B cell (primary cell): ENCODE data around the gene ZNF79. TPM values are rescaled to one million over a fixed set of nuclear protein-coding genes. Genes with fewer than 3 reads are reported as not detected.

ENCODE experiments used
- ATAC-seq: fragments of 200-7000 bp; cut with Tn5 transposase; one replicate; pipeline ENCODE4 v1.10.0; 2021; ENCODE audit warnings: low read depth, mild to moderate bottlenecking, moderate number of reproducible peaks, moderate library complexity
- CTCF ChIA-PET: fragments of 350-600 bp; sonication (Branson Sonifier 250); formaldehyde crosslinking; loops from one replicate; lab custom pipeline; 2021; ENCODE audit warnings: antibody characterized with exemption, inconsistent platforms; lab: Charles Lee
- POLR2A ChIA-PET: fragments of 350-600 bp; sonication (Branson Sonifier 250); formaldehyde crosslinking; loops from one replicate; lab custom pipeline; 2021; ENCODE audit warnings: antibody characterized with exemption; lab: Charles Lee
- DNase-seq: peaks from one replicate; pipeline ENCODE4 v3.0.0; 2013
- H2AFZ ChIP-seq: 2 replicates; pipeline ENCODE4 v1.6.1; 2012; ENCODE audit warnings: mild to moderate bottlenecking, low read depth, low read length; ENCODE audit not compliant: insufficient read depth, poor library complexity, severe bottlenecking
- H3K27ac ChIP-seq, 2 donors: 1 replicate in 1 of 2; 2 replicates in 1 of 2; pipeline ENCODE4 v1.5.1; 2012 to 2013; ENCODE audit warnings: low read length in 2 of 2, mild to moderate bottlenecking in 2 of 2, moderate library complexity in 1 of 2
- H3K27me3 ChIP-seq, 4 experiments: fragments of 200-600 bp in 1 of 4; sonication (generic) in 1 of 4; replicated peaks in 1 of 4; 1 replicate in 2 of 4; 2 replicates in 2 of 4; pipeline versions ENCODE4 v1.6.1 to v1.7.0; 2013 to 2016; ENCODE audit warnings: low read length in 3 of 4, mild to moderate bottlenecking in 2 of 4, mixed read lengths in 1 of 4, moderate library complexity in 1 of 4; ENCODE audit not compliant: insufficient read depth in 4 of 4, control insufficient read depth in 3 of 4; ENCODE audit errors: control extremely low read depth in 1 of 4
- H3K36me3 ChIP-seq, 2 experiments: replicated peaks in 1 of 2; 1 replicate in 1 of 2; 2 replicates in 1 of 2; pipeline versions ENCODE4 v1.6.1 to v1.7.1; 2013; ENCODE audit warnings: low read length in 1 of 2; ENCODE audit not compliant: insufficient read depth in 2 of 2, control insufficient read depth in 1 of 2; ENCODE audit errors: control extremely low read depth in 1 of 2, extremely low read depth in 1 of 2
- H3K4me1 ChIP-seq, 2 donors: fragments of 200-600 bp in 1 of 2; sonication (generic) in 1 of 2; 1 replicate in 1 of 2; 2 replicates in 1 of 2; pipeline versions ENCODE4 v1.5.1 to v1.6.1; 2013 to 2017; ENCODE audit warnings: low read length in 2 of 2; ENCODE audit not compliant: control insufficient read depth in 2 of 2, insufficient read depth in 2 of 2
- H3K4me2 ChIP-seq: replicated peaks from 2 replicates; pipeline ENCODE3; 2012; ENCODE audit warnings: mild to moderate bottlenecking, low read depth, low read length; ENCODE audit not compliant: poor library complexity, severe bottlenecking
- H3K4me3 ChIP-seq, 5 experiments: fragments of 200-600 bp in 1 of 5; sonication (generic) in 1 of 5; 1 replicate in 3 of 5; 2 replicates in 2 of 5; pipeline versions ENCODE4 v1.5.1 to v1.7.0; 2011 to 2016; ENCODE audit warnings: low read length in 4 of 5, mild to moderate bottlenecking in 4 of 5, low read depth in 2 of 5, control low read depth in 1 of 5, moderate library complexity in 1 of 5; ENCODE audit not compliant: insufficient read depth in 1 of 5; ENCODE audit errors: control extremely low read depth in 1 of 5, extremely low read depth in 1 of 5
- H3K79me2 ChIP-seq: fragments of 200-600 bp; sonication (generic); one replicate; pipeline ENCODE4 v1.6.0; 2016; ENCODE audit warnings: low read length; ENCODE audit not compliant: control insufficient read depth, insufficient read depth
- H3K9ac ChIP-seq: fragments of 200-600 bp; sonication (generic); 2 replicates; pipeline ENCODE4 v1.6.1; 2017; ENCODE audit warnings: mild to moderate bottlenecking, low read length, moderate library complexity
- H3K9me3 ChIP-seq, 3 donors: one replicate each; pipeline versions ENCODE4 v1.6.1 to v1.7.1; 2013; ENCODE audit warnings: low read length in 2 of 3; ENCODE audit not compliant: control insufficient read depth in 2 of 3, insufficient read depth in 1 of 3; ENCODE audit errors: control extremely low read depth in 1 of 3
- H4K20me1 ChIP-seq: 2 replicates; pipeline ENCODE4 v1.6.0; 2012; ENCODE audit warnings: mild to moderate bottlenecking, low read length; ENCODE audit not compliant: insufficient read depth, control insufficient read depth, poor library complexity, severe bottlenecking
- H3K27ac Mint-ChIP-seq: one replicate; pipeline ENCODE4 v1.8.0; 2021; ENCODE audit warnings: mixed read lengths
- H3K27me3 Mint-ChIP-seq: one replicate; pipeline ENCODE4 v1.8.0; 2021; ENCODE audit warnings: mixed read lengths
- H3K4me1 Mint-ChIP-seq: one replicate; pipeline ENCODE4 v1.8.0; 2021; ENCODE audit warnings: mixed read lengths
- H3K4me3 Mint-ChIP-seq: one replicate; pipeline ENCODE4 v1.8.0; 2021; ENCODE audit warnings: mixed read lengths
- H3K9me3 Mint-ChIP-seq: one replicate; pipeline ENCODE4 v1.8.0; 2022; ENCODE audit warnings: mixed read lengths; ENCODE audit not compliant: insufficient read depth
- CTCF ChIP-seq: fragments of 200-600 bp; IDR thresholded peaks from one replicate; pipeline ENCODE4 v1.8.0; 2022; ENCODE audit warnings: antibody characterized with exemption, mild to moderate bottlenecking
- EZH2 ChIP-seq: IDR thresholded peaks from 2 replicates; pipeline ENCODE4 v1.6.1; 2012; ENCODE audit warnings: borderline replicate concordance, low read depth, mild to moderate bottlenecking, moderate library complexity, low read length; ENCODE audit not compliant: insufficient read depth, poor library complexity, severe bottlenecking
- WGBS: methylation state at CpG from one replicate; pipeline ENCODE4 v1.1.5; 2013; ENCODE audit warnings: missing lambda C conversion rate; ENCODE audit not compliant: insufficient coverage; 5-methylcytosine and 5-hydroxymethylcytosine counted together
- intact Hi-C: fragments of 100-400 bp; cut with micrococcal nuclease; formaldehyde crosslinking; loops from one replicate; pipeline ENCODE4 v1.10.0; 2022
- polyA plus RNA-seq: library from polyadenylated mRNA; depleted of rRNA; stranded (reverse); fragments of >200 nt; gene quantifications from 2 replicates; pipeline ENCODE4 v1.2.3, GENCODE V29; 2012
- total RNA-seq, 2 donors: library from RNA; stranded (reverse); fragments of 120-200 nt in 1 of 2; gene quantifications; 1 replicate in 1 of 2; 2 replicates in 1 of 2; pipeline versions ENCODE4 v1.2.3 to v1.2.4, GENCODE V29; 2013 to 2022

The ZNF79 gene
- total and polyA plus RNA-seq, 2 donors (not counting 1 experiment from before 2014, with no cell fraction given) = 4.8 to 16.1 TPM

- Histone ChIP-seq H3K9ac (no peak overlapping the region), H3K4me3 (no peak overlapping the region), H3K27ac (no peak overlapping the region), H2AFZ (no peak overlapping the region), H3K79me2 (peaks cover 8% of the 10 kb centered on the region), H4K20me1 (no peaks in the 10 kb centered on the region), H3K36me3 (peaks cover 0 to 5% of the 10 kb centered on the region in 2 experiments), H3K4me1 (peaks cover 0 to 10% of the 10 kb centered on the region in 2 donors), H3K9me3 (no peaks in the 10 kb centered on the region), H3K4me2 (no peak overlapping the region), H3K27me3 (peaks cover 0 to 4% (median 0%) of the 10 kb centered on the region in 4 experiments)
- TF ChIP-seq CTCF = no peak
- no peak for TF ChIP-seq EZH2
- no peaks in the 10 kb centered on the region for H3K9me3 Mint-ChIP-seq
- DNase-seq (no peak), ATAC-seq (no peak)
- intact Hi-C loops = no loop called here
- H3K4me3 Mint-ChIP-seq = no peak overlapping the region
- H3K4me1 Mint-ChIP-seq = peaks cover 7% of the 10 kb centered on the region
- no peaks in the 10 kb centered on the region for H3K27me3 Mint-ChIP-seq
- H3K27ac Mint-ChIP-seq = no peak overlapping the region
- ChIA-PET POLR2A (interaction anchor here (0.6 kb wide), 1 partner anchor 150 kb away, joined by 3 read pairs; no protein-coding TSS in a partner anchor), CTCF (no interaction called here)
- 77% methylated on average over 14 of the region's 18 CpGs for WGBS
These were observed 21.6 kb upstream of the ZNF79 start for GRCh38 chr9:127402401-127403090.

GRCh38 chr9:127403507-127404192, 20.5 kb upstream of the ZNF79 start:
- peaks cover 2% of the 10 kb centered on the region for H3K79me2 ChIP-seq
- no peak overlapping the region for H3K4me2 ChIP-seq
- H3K27ac ChIP-seq = no peak overlapping the region
- CTCF ChIA-PET = no interaction called here
- no peak for ATAC-seq
- intact Hi-C loops = no loop called here
- no peaks in the 10 kb centered on the region for H4K20me1 ChIP-seq
- no peaks in the 10 kb centered on the region for H3K4me1 ChIP-seq
- Mint-ChIP-seq H3K27ac (no peak overlapping the region), H3K27me3 (no peaks in the 10 kb centered on the region), H3K9me3 (no peaks in the 10 kb centered on the region), H3K4me3 (no peak overlapping the region), H3K4me1 (no peaks in the 10 kb centered on the region)
- TF ChIP-seq EZH2 (no peak), CTCF (no peak)
- no peak overlapping the region for H3K4me3 ChIP-seq
- no peak overlapping the region for H3K9ac ChIP-seq
- no peak for DNase-seq
- no peak overlapping the region for H2AFZ ChIP-seq
- POLR2A ChIA-PET = no interaction called here
- 94% methylated on average over 21 of the region's 22 CpGs for WGBS
- no peaks in the 10 kb centered on the region for H3K27me3 ChIP-seq
- peaks cover 0 to 5% of the 10 kb centered on the region in 2 experiments for H3K36me3 ChIP-seq
- H3K9me3 ChIP-seq = no peaks in the 10 kb centered on the region
